Measurements from ENCODE around the gene RBMXL3.

DNA sequence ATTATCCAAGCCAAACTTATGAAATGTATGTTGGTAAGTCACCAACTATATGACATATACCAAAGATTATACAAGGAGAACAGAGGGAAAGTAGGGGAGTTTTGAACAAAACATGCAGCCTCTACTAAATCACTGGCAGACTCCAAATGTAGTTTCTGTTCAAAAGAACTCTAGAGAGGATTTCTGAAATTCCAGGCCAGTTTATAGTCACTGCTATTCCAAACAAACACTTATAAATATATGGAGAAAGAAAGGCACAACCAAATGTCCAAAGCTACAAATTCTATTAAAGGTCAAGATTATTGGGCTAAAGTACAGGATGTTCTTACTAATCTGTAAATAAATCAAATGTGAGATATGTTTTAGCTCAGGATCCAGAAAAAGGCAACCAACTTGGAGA, 47.4 kb downstream of the RBMXL3 start:
- no peak for TF ChIP-seq HDAC6 (IDR thresholded peaks at IDR 0.05; ENCODE audit: unreplicated experiment)
- TF ChIP-seq CHD1 (IDR thresholded peaks at IDR 0.05; ENCODE audit: low read depth, low read length) = no peak

Measured in GM12878 (cell line).